K562 (cell line): Measurements from ENCODE around the gene HLCS. TPM values are rescaled to one million over a fixed set of nuclear protein-coding genes. Genes with fewer than 3 reads are reported as not detected.

ENCODE experiments used
- ATF7 ChIP-seq: fragments of 450-650 bp; IDR thresholded peaks from 2 replicates; pipeline ENCODE4 v1.7.1; 2014; ENCODE audit warnings: mild to moderate bottlenecking, moderate library complexity
- BRF2 ChIP-seq: IDR thresholded peaks from 3 replicates; pipeline ENCODE4 v1.6.1; 2011; ENCODE audit warnings: borderline replicate concordance, mild to moderate bottlenecking; ENCODE audit not compliant: insufficient read length, insufficient read depth
- CUX1 ChIP-seq: fragments of 200-800 bp; sonication (Bioruptor generic); IDR thresholded peaks from 2 replicates; pipeline ENCODE4 v1.6.1; 2016; ENCODE audit warnings: missing genetic modification characterization, missing compliant biosample characterization
- EHMT2 ChIP-seq: fragments of 450-650 bp; IDR thresholded peaks from 2 replicates; pipeline ENCODE4 v1.6.1; 2018; ENCODE audit warnings: antibody characterized with exemption
- EWSR1 ChIP-seq: fragments of 450-650 bp; IDR thresholded peaks from 2 replicates; pipeline ENCODE4 v1.6.1; 2018; ENCODE audit warnings: borderline replicate concordance, mild to moderate bottlenecking, low read depth, moderate library complexity; ENCODE audit not compliant: partially characterized antibody
- KLF13 ChIP-seq: fragments of 450-650 bp; IDR thresholded peaks from 2 replicates; pipeline ENCODE4 v1.6.1; 2016; ENCODE audit warnings: missing genetic modification characterization, low read depth, mild to moderate bottlenecking, missing compliant biosample characterization, moderate library complexity, borderline replicate concordance
- MAFK ChIP-seq: IDR thresholded peaks from 2 replicates; pipeline ENCODE4 v1.6.1; 2011; ENCODE audit warnings: low read length, improper control_type of control experiment
- MEIS2 ChIP-seq: fragments of 450-650 bp; IDR thresholded peaks from 2 replicates; pipeline ENCODE4 v1.6.1; 2014; ENCODE audit warnings: mild to moderate bottlenecking; ENCODE audit not compliant: partially characterized antibody
- TAF7 ChIP-seq: fragments of 450-650 bp; IDR thresholded peaks from 2 replicates; pipeline ENCODE4 v1.6.1; 2016; ENCODE audit warnings: missing genetic modification characterization, missing compliant biosample characterization
- TEAD2 ChIP-seq: fragments of 450-650 bp; IDR thresholded peaks from 2 replicates; pipeline ENCODE4 v1.6.1; 2016; ENCODE audit warnings: missing genetic modification characterization, control low read depth, missing compliant biosample characterization
- ZMIZ1 ChIP-seq, 2 experiments: fragments of 150-350 bp in 1 of 2; IDR thresholded peaks; 2 replicates each; pipeline ENCODE4 v1.6.1; 2012 to 2016; ENCODE audit warnings: low read depth in 2 of 2, low read length in 2 of 2, mild to moderate bottlenecking in 1 of 2, moderate library complexity in 1 of 2
- ZNF133 ChIP-seq: fragments of 250-450 bp; sonication (Bioruptor Pico); IDR thresholded peaks from 2 replicates; pipeline ENCODE4 v1.4.0; 2020; ENCODE audit warnings: mild to moderate bottlenecking
- ZNF212 ChIP-seq: fragments of 450-650 bp; formaldehyde crosslinking; IDR thresholded peaks from 2 replicates; pipeline ENCODE4 v1.4.0; 2020; ENCODE audit warnings: mild to moderate bottlenecking
- ZNF507 ChIP-seq: conservative IDR thresholded peaks from 2 replicates; pipeline ENCODE4 v1.6.1; 2017; ENCODE audit warnings: missing genetic modification characterization, missing compliant biosample characterization
- ZNF766 ChIP-seq: fragments of 200-800 bp; sonication (Bioruptor generic); conservative IDR thresholded peaks from 2 replicates; pipeline ENCODE4 v1.6.1; 2016; ENCODE audit warnings: missing genetic modification characterization, missing compliant biosample characterization
- polyA plus RNA-seq, 8 experiments: library from polyadenylated mRNA; depleted of rRNA in 4 of 8; stranded (reverse) in 5 of 8; unstranded in 3 of 8; fragments of >200 nt; fragmentation: Nextera tagmentation in 2 of 8; fragmentation: Illumina TruSeq in 1 of 8; extraction: Ambion mirVana in 2 of 8; extraction: Trizol in 1 of 8; gene quantifications; 2 replicates each; pipeline versions ENCODE4 v1.2.1 to v1.2.3, GENCODE V29; 2011 to 2014; ENCODE audit warnings: inconsistent platforms in 1 of 8, missing spikeins in 1 of 8
- total RNA-seq, 7 experiments: library from RNA; depleted of rRNA in 6 of 7; stranded (reverse); fragments of >200 nt in 6 of 7; fragmentation: Illumina TruSeq in 2 of 7; extraction: Trizol in 2 of 7; gene quantifications; 2 replicates each; pipeline versions ENCODE4 v1.2.1 to v1.2.3, GENCODE V29; 2011 to 2021; ENCODE audit warnings: low replicate concordance in 1 of 7
- TF ChIP-seq, protein P1 (sequence below): fragments of 450-650 bp; IDR thresholded peaks from 2 replicates; pipeline ENCODE4 v1.6.1; 2017; ENCODE audit warnings: mild to moderate bottlenecking, moderate library complexity

Gene HLCS
- total and polyA plus RNA-seq, 9 of the 15 experiments (the other 6 are each of a cell fraction or from before 2014, with no cell fraction given), result 3.0 to 21.5 (median 17.1) TPM

DNA sequence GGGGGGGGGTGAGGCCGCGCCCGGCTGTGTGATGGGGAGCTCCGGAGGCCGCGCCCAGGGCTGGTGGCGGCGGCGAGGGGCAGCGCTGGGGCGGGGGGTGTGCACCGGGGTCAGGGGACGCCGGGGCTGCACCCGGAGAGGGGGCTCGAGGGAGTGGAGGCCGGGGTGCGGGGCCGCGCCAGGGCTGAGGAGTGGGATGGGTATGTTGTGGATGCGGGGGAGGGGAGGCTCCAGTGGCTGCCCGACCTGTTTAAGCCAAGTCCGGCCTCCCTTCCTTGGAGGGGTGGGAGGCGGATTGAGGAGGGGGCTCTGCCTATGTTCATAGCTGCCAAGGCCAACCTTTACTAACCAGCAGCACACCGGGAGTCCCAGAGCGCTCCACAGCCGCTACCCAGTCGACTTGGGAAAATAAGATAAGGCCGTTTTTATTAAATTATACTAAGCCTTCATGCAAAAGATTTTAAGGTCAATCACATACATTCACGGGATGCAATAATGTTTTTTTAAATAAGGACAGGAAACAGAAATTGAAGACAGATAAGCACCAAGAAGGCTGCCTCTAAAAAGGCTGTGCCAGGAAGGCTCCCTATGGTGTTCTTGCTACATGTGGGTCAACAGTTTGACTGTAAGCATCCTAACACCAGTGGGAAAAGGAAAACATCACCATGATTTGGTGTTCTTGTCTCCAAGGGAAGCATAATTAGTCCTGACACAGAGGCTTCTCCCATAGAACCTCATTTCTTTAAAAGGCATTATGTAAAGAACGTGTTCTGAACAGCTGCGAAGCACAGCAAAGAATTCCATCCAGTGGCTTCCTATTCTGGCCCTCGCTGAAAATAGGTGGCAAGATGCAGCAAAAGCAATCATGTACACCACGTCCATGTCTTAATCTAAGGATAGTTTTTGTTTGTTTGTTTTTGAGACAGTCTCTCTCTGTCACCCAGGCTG, 626 bp upstream of the HLCS start (continued):
- TF ChIP-seq BRF2 (no peak), EWSR1 (no peak), ZNF133 (CRISPR knock-in tag) (no peak), ATF7 (0 out of 2 replicates have a peak, but pooled peaks have one; percentile 10), ZNF507 (tag) (no peak), TEAD2 (tag) (no peak), ZNF766 (CRISPR knock-in tag) (no peak), ZNF212 (CRISPR knock-in tag) (no peak), MEIS2 (no peak), CUX1 (no peak), ZMIZ1 (IDR thresholded peaks at IDR 0.05; ENCODE audit: low read depth in 2 of 2, low read length in 2 of 2) (no peak), KLF13 (no peak), TAF7 (no peak), MAFK (no peak), EHMT2 (no peak)
- TF ChIP-seq, protein P1, sequence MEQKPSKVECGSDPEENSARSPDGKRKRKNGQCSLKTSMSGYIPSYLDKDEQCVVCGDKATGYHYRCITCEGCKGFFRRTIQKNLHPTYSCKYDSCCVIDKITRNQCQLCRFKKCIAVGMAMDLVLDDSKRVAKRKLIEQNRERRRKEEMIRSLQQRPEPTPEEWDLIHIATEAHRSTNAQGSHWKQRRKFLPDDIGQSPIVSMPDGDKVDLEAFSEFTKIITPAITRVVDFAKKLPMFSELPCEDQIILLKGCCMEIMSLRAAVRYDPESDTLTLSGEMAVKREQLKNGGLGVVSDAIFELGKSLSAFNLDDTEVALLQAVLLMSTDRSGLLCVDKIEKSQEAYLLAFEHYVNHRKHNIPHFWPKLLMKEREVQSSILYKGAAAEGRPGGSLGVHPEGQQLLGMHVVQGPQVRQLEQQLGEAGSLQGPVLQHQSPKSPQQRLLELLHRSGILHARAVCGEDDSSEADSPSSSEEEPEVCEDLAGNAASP, result no peak
